ENCODE results near the gene CARS2. TPM values are rescaled to one million over a fixed set of nuclear protein-coding genes. Genes with fewer than 3 reads are reported as not detected.

Gene CARS2
- total RNA-seq, 1 donor from 2014 or later = 51.6 TPM

Other genes with a start within 250 kb of the CARS2 start
- gene RAB20, start 144.4 kb downstream of the CARS2 start, total RNA-seq = 1.3 and 1.6 TPM in 2 replicates
- gene NAXD, start 90.6 kb downstream of the CARS2 start, total RNA-seq = 13.9 and 20.8 TPM in 2 replicates
- 8.5 and 13.5 TPM in 2 replicates for gene ING1, start 7.6 kb upstream of the CARS2 start, total RNA-seq
- gene ANKRD10, start 209.0 kb upstream of the CARS2 start, total RNA-seq = 45.8 and 47.0 TPM in 2 replicates